Measurements from ENCODE around the gene CDH13. TPM values are rescaled to one million over a fixed set of nuclear protein-coding genes. Genes with fewer than 3 reads are reported as not detected.

Gene CDH13
- polyA plus RNA-seq, 3 donors = 8.6 to 12.8 (median 12.4) TPM

DNA sequence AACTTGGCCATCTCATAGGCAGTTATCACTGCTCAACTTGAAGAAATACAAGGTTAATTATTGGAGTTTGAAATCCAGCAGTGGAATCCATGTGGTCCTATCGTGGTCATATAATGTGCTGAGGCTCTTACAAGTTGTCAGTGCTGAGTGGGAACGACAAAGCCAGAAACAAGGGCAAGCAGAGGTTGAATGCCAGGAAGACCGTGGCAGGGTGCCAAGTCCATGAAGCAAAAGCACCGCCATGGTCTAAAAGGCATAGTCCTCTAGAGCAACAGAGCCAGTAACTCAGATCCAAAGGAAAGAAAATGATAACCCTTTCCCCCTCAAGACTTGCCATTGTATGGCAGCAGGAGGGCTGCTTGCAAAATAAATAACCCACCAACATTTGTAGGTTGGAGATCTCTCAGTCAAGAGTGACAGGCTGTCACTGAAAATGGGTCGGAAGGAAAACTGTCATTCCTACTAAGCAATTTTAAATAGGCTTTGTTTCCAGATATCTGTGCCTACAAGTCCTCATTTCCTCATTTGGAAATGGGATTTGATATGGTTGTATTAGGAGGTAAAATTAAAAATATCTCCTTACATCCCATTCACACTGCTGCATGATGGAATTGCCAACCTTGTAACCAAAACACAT is 1144.7 kb downstream of the CDH13 start:
- no peak for DNase-seq (ENCODE audit: extremely low read depth in 1 of 11, low read depth in 9 of 11, low spot score in 4 of 11)

DNA sequence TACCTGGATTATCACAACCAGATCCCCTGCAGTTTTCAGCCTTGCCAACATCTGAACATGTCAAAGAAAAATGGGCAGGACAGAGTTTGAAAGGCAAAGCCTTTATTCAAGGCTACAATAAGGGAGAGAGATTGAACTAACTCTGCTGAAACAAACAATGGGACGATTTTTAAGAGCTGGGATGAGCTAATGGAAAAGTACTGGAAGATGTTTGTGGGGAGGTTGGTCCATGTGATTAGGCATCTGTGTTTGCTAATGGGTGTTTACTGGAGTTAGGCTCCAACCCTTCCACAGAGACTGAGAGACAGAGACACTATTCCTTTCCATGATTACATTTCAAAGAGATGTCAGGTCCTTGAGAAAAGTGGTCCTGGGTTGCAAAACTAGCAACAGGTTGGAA is 1146.0 kb downstream of the CDH13 start:
- no peak for DNase-seq (ENCODE audit: extremely low read depth in 1 of 11, low read depth in 9 of 11, low spot score in 4 of 11)

DNA sequence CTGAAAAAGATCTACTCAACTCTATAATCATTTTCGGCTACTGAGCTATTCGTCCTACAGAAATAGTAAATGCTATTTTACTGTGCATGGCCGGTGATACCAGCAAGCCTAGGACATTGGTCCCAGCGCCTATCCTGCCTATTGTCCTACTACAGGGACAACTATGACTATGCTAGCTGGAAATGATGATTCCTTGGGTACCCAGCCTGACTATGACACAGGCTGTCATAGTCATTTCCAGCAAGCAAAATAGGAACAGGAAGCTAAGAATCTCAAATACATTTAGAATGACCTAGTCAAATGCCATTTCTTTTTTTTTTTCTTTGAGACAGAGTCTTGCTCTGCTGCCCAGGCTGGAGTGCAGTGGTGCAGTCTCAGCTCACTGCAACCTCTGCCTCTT is 1147.3 kb downstream of the CDH13 start:
- no peak for DNase-seq (ENCODE audit: extremely low read depth in 1 of 11, low read depth in 9 of 11, low spot score in 4 of 11)

DNA sequence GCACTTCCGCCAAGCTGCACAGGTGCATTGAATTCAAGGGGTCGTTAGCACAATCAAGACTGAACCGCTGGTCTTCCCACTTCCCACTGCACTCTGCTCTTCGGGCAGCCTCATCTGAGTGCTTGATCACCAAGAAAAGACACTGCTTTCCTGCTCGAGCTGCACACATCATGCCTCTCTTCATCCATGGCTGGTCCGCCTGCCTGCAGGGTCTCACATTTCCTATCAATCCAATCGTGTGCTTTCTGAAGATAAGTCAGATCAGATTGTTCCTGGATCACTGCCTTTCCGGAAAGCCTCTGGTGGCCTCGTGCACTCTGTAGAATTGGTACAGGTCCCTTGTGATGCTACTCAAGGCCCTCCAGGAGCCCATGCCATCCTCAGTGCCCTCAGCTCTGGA is 1150.2 kb downstream of the CDH13 start:
- DNase-seq (ENCODE audit: extremely low read depth in 1 of 11, low read depth in 9 of 11, low spot score in 4 of 11) = no peak

DNA sequence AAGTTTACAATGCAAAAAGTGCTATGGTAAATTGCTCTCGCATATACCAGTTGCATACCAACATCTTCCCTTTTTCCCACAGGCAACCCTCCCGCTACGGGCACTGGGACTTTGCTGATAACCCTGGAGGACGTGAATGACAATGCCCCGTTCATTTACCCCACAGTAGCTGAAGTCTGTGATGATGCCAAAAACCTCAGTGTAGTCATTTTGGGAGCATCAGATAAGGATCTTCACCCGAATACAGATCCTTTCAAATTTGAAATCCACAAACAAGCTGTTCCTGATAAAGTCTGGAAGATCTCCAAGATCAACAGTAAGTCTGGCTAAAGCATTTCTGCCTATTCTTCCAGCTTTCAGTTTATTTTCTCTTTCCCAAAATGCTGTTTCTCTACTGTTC is 1153.1 kb downstream of the CDH13 start:
- DNase-seq (ENCODE audit: extremely low read depth in 1 of 11, low read depth in 9 of 11, low spot score in 4 of 11) = peak in 1 of 11 donors; percentile 18

DNA sequence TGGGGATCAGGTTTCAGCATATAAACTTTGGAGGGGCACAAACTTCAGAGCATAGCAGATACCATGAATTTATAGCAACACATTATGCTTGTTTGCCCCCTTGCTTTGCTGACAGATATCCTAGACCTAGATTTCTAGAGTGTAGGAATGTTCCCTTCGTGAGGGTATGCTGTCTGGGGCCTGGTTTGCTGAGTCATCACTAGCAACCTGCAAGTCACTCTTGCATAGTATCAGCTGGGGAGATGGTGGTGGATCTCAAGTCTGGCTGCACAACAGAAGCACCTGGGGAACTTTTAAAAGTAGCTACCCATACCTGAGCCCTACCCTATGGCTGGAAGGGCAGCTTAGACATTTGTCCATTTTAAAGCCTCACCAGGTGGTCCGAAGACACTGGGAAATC is 1158.7 kb downstream of the CDH13 start:
- no peak for DNase-seq (ENCODE audit: extremely low read depth in 1 of 11, low read depth in 9 of 11, low spot score in 4 of 11)

DNA sequence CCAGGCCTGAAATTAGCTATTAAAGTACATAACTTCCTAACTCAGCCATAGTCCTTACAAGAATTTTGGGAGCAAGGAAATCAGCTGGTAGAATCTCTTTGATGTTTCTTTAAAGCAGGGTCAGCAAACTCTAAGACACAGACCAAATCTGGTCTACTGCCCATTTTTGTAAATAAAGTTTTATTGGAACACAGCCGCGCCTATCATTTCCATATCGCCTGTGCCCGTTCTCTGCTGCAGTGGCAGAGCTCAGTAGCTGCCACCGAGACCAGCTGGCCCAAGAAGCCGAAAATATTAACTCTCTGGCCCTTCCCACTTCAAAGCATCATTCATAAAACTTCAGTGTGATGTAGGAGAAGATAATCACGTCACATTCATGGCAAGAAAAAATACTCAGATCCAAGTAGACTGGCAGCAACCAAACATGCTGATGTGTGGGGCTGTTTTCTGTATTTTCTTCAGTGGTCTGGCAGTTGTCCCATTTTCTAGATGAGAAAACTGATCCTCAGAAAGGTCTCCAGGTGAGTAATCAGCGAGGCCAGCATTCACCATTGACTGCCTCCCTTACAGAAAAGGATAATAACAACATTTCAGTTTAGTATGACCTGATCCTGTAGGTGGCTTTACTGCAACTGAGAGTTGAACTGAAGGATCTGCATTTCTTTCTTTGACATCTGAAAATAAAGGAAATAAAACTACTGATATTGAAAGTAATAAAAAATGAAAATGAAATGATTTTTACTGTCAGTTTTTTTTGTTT is 1163.1 kb downstream of the CDH13 start:
- no peak for DNase-seq (ENCODE audit: extremely low read depth in 1 of 11, low read depth in 9 of 11, low spot score in 4 of 11)

DNA sequence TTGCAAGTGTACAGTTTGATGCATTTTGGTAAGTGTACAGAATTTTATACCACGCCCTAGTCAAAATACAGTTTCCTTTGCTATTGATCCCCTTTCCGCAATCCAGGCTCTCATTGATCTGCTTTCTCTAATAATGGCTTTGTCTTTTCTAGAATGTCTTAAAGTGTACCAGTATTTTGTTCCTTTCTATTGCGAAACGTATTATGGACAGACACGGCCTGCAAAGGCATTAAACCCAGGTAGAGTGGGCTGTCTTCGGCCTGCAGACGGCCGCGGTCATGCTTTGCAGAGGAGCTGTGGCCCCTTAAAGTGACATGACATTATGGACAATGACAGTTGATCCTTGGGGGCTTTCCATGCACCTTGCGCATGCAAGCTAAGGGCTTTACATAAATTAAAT is 1165.1 kb downstream of the CDH13 start:
- DNase-seq (ENCODE audit: extremely low read depth in 1 of 11, low read depth in 9 of 11, low spot score in 4 of 11) = no peak

DNA sequence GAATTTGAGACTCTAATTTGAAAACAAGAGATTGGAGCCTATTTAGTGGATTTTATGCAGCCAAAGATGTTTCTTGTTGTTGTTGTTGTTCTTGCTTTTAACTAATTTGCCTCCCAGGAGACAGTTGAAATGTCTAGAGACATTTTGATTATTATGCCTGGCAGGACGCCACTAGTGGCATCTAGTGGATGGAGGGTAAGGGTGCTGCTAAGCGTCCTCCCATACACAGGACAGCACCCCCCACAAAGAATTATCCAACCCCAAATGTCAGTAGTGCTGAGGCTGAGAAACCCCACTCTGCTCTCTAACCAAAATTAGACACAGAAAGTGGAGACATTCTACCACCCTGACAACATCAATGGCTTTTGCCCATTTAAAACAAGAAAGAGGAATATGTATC is 1165.6 kb downstream of the CDH13 start:
- DNase-seq (ENCODE audit: extremely low read depth in 1 of 11, low read depth in 9 of 11, low spot score in 4 of 11) = no peak

DNA sequence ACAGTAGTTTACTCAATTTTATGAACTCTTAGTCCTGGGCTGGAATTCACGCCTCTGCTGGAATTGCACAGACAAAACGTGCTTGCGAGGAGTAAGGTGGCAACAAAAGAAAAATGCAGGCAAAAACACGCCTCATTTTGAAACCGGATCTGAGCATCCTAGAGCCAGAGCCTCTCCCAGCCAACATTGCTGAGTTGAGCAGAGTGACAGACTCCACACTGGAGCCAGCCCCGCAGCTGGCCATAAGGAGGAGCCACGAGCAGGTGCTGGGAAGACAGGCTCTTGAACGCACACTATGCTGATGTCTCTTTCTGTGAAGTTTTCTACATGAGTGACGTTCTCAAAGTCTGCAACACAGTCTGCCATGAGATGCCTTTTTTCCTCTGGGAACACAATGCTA is 1166.4 kb downstream of the CDH13 start:
- DNase-seq (ENCODE audit: extremely low read depth in 1 of 11, low read depth in 9 of 11, low spot score in 4 of 11) = no peak

DNA sequence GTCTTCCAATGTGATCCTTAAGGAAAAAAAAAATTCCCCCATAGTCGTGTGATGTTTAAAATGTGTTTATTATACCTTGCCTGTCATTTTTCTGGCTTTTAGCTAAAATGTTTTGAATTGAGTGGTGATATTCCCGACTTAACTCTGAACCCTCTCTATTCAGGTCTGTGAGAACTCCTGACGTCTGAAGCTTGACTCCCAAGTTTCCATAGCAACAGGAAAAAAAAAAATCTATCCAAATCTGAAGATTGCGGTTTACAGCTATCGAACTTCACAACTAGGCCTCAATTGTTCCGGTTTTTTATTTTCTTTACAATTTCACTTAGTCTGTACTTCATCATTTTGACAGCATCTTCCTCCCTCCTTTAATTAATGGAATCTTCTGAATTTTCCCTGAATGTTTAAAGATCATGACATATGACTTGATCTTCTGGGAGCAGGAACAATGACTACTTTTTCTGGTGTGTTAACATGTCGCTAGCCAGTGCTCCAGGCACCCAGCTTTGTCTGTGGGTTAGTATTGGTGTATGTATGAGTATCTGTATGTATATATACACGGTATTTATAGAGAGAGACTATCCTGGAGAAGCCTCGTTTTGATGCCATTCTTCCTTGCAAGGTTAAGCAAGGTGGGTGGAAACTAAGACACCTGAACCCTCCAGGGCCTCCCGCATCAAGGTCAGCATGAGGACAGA is 1168.2 kb downstream of the CDH13 start:
- no peak for DNase-seq (ENCODE audit: extremely low read depth in 1 of 11, low read depth in 9 of 11, low spot score in 4 of 11)

DNA sequence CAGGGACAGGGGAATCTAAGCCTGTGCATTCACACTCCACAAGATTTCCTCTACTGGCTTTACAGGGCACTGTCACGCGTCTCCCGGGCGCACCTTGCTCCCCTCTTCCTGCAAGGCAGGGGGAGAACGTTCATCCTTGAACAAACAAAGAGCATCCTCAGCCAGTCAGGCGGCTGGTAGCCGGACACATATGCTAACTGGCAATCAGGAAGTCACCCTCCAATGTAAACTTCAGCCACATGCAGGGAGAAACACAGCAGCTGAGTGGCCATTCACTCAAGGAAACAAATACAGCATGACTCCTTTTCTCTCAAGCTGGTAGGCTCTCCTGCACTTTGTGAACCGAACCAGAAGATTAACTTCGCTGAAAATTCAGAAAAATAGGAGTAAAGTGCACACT is 1170.2 kb downstream of the CDH13 start:
- no peak for DNase-seq (ENCODE audit: extremely low read depth in 1 of 11, low read depth in 9 of 11, low spot score in 4 of 11)

DNA sequence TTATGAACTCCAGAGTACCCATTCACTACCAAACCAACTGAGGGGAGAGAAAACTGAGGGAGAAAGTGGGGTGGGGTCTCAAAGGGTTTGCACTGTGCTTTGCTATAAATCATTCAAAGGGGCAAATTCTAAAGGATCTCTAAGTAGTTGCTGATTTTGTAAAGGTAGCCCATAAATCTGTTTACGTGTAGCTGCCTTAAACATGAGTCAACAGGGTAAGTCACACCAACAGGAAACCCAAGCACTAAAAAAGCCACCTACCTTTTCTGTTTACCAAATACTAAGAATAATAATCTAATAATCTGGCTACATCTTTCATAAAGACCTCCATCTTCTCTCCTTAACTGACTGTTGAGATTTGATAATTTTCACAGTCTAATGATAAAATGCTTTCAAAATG is 1172.6 kb downstream of the CDH13 start:
- no peak for DNase-seq (ENCODE audit: extremely low read depth in 1 of 11, low read depth in 9 of 11, low spot score in 4 of 11)

DNA sequence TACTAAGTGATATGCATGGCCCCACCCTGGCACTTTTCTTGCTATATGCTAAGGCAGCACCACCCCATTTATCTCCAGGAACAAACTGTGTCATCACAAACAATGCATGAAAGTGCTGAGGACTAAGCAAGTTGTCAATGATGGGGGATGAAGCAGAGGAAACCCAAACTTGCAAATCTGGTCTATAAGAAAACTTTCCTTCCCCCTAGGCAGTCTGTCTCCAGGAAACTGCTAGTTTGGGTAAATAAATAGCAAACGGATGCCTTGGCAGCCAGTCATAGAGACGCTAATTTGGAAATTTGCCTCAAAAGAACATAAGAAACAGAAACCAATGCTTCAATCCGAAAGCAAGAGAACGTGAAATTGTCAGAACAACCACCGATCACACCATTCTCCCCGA is 1175.4 kb downstream of the CDH13 start:
- DNase-seq (ENCODE audit: extremely low read depth in 1 of 11, low read depth in 9 of 11, low spot score in 4 of 11) = peak in 5 of 11 donors; percentile 42 to 55 (median 46)

DNA sequence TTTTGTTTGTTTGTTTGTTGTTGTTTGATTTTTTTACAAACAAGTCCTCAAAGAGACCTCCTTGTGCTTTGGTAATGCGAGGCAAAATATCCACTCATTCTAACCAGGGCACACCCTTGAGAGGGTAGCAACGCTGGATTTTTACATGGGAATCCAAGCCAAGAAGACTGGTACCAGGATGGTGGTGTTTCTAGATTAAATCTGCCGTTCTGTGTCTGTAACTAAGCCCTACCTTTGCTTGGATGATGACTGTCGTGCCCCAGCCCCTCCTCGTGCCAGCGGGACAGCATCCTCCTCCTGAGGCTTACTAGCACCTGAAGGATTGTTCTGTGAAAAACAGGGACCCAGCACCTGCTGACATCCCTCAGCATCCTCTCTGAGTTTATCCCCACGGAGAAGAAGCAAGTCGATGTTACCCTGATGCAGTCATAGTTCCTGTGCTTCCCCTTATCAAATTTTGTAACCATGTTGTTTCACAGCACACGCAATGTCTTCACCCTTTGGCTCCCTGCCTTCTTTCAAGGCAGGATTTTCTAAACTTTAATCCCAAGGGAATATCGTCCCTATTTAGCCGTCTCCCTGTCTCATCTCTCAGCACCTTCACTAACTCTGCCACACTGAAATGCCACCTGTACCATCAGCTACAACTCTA is 1175.9 kb downstream of the CDH13 start:
- DNase-seq (ENCODE audit: extremely low read depth in 1 of 11, low read depth in 9 of 11, low spot score in 4 of 11) = no peak

DNA sequence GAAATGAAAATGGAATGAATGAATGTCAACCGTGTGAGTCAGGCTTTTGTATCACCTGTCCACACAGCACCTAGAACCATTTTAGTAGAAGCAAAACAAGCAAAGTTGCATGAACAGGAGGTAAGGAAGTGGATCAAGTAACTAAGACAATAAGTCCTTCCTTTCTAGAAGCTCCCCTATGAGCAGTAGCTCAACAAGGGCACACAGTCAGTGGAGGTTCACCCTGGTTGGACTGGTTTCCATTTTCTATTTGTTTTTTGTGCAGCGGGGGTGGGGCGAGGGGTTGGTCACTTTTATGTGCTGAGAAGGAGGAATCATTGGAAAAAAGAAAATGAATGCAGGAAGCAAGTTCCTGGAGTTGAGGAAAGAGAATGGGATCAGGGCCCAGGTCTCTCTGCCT is 1177.0 kb downstream of the CDH13 start:
- DNase-seq (ENCODE audit: extremely low read depth in 1 of 11, low read depth in 9 of 11, low spot score in 4 of 11) = no peak

DNA sequence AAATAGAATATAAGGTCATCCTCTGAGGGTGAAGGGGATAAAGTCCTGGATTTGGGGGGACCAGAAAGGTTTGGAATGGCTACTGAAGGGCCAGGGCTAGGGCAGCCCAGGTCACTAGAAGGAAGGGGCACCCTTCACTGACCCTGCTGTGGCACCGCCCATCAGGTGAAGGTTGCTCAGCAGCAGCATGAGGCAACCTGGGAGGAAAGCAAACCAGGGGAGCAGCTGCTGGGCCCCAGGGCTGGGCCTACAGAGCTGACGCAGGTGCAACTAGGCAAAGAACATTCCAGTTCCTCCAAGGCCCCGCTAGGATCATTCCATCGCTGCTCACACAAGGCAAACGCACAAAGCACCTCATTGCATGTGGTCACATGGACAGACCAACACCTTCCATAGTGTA is 1177.6 kb downstream of the CDH13 start:
- DNase-seq (ENCODE audit: extremely low read depth in 1 of 11, low read depth in 9 of 11, low spot score in 4 of 11) = no peak

DNA sequence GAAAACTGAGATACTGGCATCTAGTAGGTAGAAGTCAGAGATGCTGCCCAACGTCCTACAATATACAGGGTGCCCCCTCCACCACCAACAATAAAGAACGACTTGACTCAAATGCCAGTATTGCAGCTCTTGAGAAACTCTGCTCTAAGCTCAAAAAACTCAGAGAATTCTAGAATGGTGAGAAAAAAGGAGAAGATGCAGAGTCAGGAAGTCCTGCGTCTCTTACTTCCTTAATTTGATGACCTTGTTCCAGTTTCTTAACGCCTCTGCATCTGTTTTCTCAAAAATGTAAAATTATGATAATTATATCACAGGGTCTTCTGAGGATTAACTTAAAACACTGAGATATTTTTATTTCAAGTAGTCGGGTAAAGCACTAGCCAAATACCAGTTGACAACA is 1179.3 kb downstream of the CDH13 start:
- no peak for DNase-seq (ENCODE audit: extremely low read depth in 1 of 11, low read depth in 9 of 11, low spot score in 4 of 11)

DNA sequence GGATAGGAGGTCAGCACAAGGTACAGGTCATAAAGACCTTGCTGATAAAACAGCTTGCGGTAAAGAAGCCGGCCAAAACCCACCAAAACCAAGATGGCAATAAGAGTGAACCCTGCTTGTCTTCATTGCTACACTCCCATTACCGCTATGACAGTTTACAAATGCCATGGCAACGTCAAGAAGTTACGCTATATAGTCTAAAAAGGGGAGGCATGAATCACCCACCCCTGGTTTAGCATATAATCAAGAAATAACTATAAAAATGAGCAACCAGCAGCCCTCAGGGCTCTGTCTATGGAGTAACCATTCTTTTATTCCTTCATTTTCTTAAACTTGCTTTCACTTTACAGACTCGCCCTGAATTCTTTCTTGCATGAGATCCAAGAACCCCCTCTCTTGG is 1180.0 kb downstream of the CDH13 start:
- DNase-seq (ENCODE audit: extremely low read depth in 1 of 11, low read depth in 9 of 11, low spot score in 4 of 11) = no peak

DNA sequence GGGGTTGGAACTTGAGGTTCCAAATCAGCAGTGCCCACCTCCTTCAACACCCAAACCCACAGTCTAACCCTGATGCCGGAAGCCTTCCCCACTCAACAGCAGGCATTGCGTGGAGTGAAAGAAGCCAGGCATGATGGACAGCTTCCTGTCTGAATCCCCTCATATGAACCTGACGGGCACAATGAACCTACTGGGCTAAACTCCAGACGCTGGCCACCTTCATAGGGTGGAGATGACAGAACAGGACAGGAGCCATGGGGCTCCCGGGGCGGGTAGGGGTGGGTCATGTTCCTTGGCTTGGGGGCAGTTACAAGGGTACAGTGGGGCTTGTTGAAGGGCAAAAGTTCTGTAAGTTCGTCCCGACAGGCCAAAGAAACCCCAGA is 1180.5 kb downstream of the CDH13 start:
- DNase-seq (ENCODE audit: extremely low read depth in 1 of 11, low read depth in 9 of 11, low spot score in 4 of 11) = no peak

All from renal cortex interstitium (tissue), 11 donors.